HCT116 (cell line): ENCODE data around the gene VEPH1. TPM values are rescaled to one million over a fixed set of nuclear protein-coding genes. Genes with fewer than 3 reads are reported as not detected.

Experiments used
- ATAC-seq: fragments of 200-7000 bp; cut with Tn5 transposase; 2 replicates; pipeline ENCODE4 v1.9.1; 2020; ENCODE audit warnings: mild to moderate bottlenecking, moderate library complexity
- BruUV-seq: library from RNA; stranded (reverse); fragments of 400-500 nt; replicated peaks from 2 replicates; lab custom pipeline; 2021; lab: Mats Ljungman, UMichigan
- CTCF ChIA-PET: fragments of 300-600 bp; sonication (Branson Sonifier 250); formaldehyde crosslinking; loops from one replicate; lab custom pipeline; 2021; ENCODE audit warnings: antibody characterized with exemption; lab: Charles Lee
- POLR2A ChIA-PET: fragments of 300-600, 350-600 bp; sonication (Branson Sonifier 250); formaldehyde crosslinking; loops from one replicate; lab custom pipeline; 2021; ENCODE audit warnings: antibody characterized with exemption; lab: Charles Lee
- RAD21 ChIA-PET, 2 experiments: fragments of 300-600 bp; sonication (Branson Sonifier 250); formaldehyde crosslinking; loops; one replicate each; lab custom pipeline; 2023; ENCODE audit warnings: low total read pairs in 2 of 2; ENCODE audit not compliant: uncharacterized antibody in 2 of 2, unreplicated experiment in 2 of 2, low non-redundant PET in 1 of 2; lab: Charles Lee
- DNase-seq: peaks from one replicate; pipeline ENCODE4 v3.0.0-alpha.2; 2010; ENCODE audit warnings: low read depth, low spot score
- H2AFZ ChIP-seq: fragments of 200-600 bp; shearing (Covaris generic), sonication (generic); 2 replicates; pipeline ENCODE4 v1.6.1; 2017; ENCODE audit warnings: low read depth, mixed run types, mixed read lengths, antibody characterized with exemption, low read length; ENCODE audit not compliant: poor library complexity, severe bottlenecking
- H3K27ac ChIP-seq: 2 replicates; pipeline ENCODE4 v1.5.1; 2012; ENCODE audit warnings: low read depth, low read length
- H3K27me3 ChIP-seq: fragments of 200-600 bp; sonication (generic); 2 replicates; pipeline ENCODE4 v1.6.1; 2016; ENCODE audit warnings: mixed run types, low read length, mixed read lengths; ENCODE audit not compliant: insufficient read depth
- H3K36me3 ChIP-seq, 2 experiments: fragments of 200-500 bp in 1 of 2; fragments of 200-600 bp in 1 of 2; sonication (Bioruptor generic) in 1 of 2; sonication (generic) in 1 of 2; 2 replicates each; pipeline versions ENCODE4 v1.5.1 to v1.6.1; 2014 to 2016; ENCODE audit warnings: low read length in 2 of 2, inconsistent platforms in 1 of 2, mixed read lengths in 1 of 2, mixed run types in 1 of 2; ENCODE audit not compliant: insufficient read depth in 2 of 2, control insufficient read depth in 1 of 2
- H3K4me1 ChIP-seq, 2 experiments: fragments of 200-600 bp in 1 of 2; sonication (generic) in 1 of 2; 2 replicates each; pipeline versions ENCODE4 v1.5.1 to v1.6.1; 2012 to 2017; ENCODE audit warnings: low read length in 2 of 2, inconsistent platforms in 1 of 2, mild to moderate bottlenecking in 1 of 2, mixed read lengths in 1 of 2, mixed run types in 1 of 2, moderate library complexity in 1 of 2; ENCODE audit not compliant: insufficient read depth in 2 of 2, control insufficient read depth in 1 of 2
- H3K4me2 ChIP-seq: fragments of 200-600 bp; sonication (generic); 2 replicates; pipeline ENCODE4 v1.6.1; 2017; ENCODE audit warnings: mixed run types, low read length, mixed read lengths
- H3K4me3 ChIP-seq, 2 experiments: fragments of 200-600 bp in 1 of 2; sonication (generic) in 1 of 2; replicated peaks in 1 of 2; 2 replicates each; pipeline ENCODE4 v1.5.1; 2011 to 2016; ENCODE audit warnings: low read length in 2 of 2, control low read depth in 1 of 2, low read depth in 1 of 2, mild to moderate bottlenecking in 1 of 2, mixed read lengths in 1 of 2, mixed run types in 1 of 2
- H3K79me2 ChIP-seq: fragments of 200-600 bp; sonication (generic); 2 replicates; pipeline ENCODE4 v1.6.1; 2017; ENCODE audit warnings: mild to moderate bottlenecking, mixed run types, low read length, moderate library complexity, mixed read lengths; ENCODE audit not compliant: insufficient read depth
- H3K9ac ChIP-seq: fragments of 200-600 bp; sonication (generic); 2 replicates; pipeline ENCODE4 v1.6.1; 2016; ENCODE audit warnings: low read length, mixed read lengths
- H3K9me2 ChIP-seq: fragments of 200-600 bp; sonication (generic), shearing (Covaris generic); 2 replicates; pipeline ENCODE4 v1.6.1; 2017; ENCODE audit warnings: mixed run types, mild to moderate bottlenecking, moderate library complexity; ENCODE audit not compliant: insufficient read depth
- H3K9me3 ChIP-seq, 2 experiments: fragments of 200-500 bp in 1 of 2; fragments of 200-600 bp in 1 of 2; sonication (Bioruptor generic) in 1 of 2; sonication (generic) in 1 of 2; 2 replicates each; pipeline ENCODE4 v1.6.1; 2014 to 2017; ENCODE audit warnings: low read length in 2 of 2, mixed read lengths in 2 of 2, inconsistent platforms in 1 of 2, low read depth in 1 of 2, mild to moderate bottlenecking in 1 of 2, mixed run types in 1 of 2, moderate library complexity in 1 of 2; ENCODE audit not compliant: control insufficient read depth in 1 of 2, insufficient read depth in 1 of 2
- H4K20me1 ChIP-seq: fragments of 200-600 bp; sonication (generic), shearing (Covaris generic); 2 replicates; pipeline ENCODE4 v1.6.1; 2017; ENCODE audit warnings: mixed run types, mild to moderate bottlenecking, moderate library complexity; ENCODE audit not compliant: insufficient read depth
- EZH2 ChIP-seq: fragments of 200-600 bp; sonication (generic); IDR thresholded peaks from 2 replicates; pipeline ENCODE4 v1.6.1; 2017; ENCODE audit warnings: antibody characterized with exemption, mixed run types
- EZH2phosphoT487 ChIP-seq: fragments of 200-600 bp; IDR thresholded peaks from 2 replicates; pipeline ENCODE4 v1.6.1; 2018; ENCODE audit warnings: antibody characterized with exemption, borderline replicate concordance
- FOSL1 ChIP-seq: IDR thresholded peaks from 2 replicates; pipeline ENCODE4 v1.6.1; 2012; ENCODE audit warnings: low read depth
- POLR2AphosphoS5 ChIP-seq: IDR thresholded peaks from 2 replicates; pipeline ENCODE4 v1.6.1; 2011; ENCODE audit warnings: mild to moderate bottlenecking, low read depth, low read length, moderate library complexity
- RAD21 ChIP-seq: IDR thresholded peaks from 2 replicates; pipeline ENCODE4 v1.6.1; 2012; ENCODE audit warnings: low read depth, mild to moderate bottlenecking
- TCF7L2 ChIP-seq: IDR thresholded peaks from 2 replicates; pipeline ENCODE4 v1.7.0; 2011; ENCODE audit warnings: borderline replicate concordance, inconsistent platforms; ENCODE audit not compliant: insufficient read depth, insufficient read length; ENCODE audit errors: extremely low read depth
- YY1 ChIP-seq: IDR thresholded peaks from 2 replicates; pipeline ENCODE4 v1.6.1; 2011; ENCODE audit warnings: low read length, low read depth, moderate library complexity, mild to moderate bottlenecking; ENCODE audit not compliant: insufficient replicate concordance; ENCODE audit errors: extremely low read depth
- ZFX ChIP-seq: fragments of 450-650 bp; IDR thresholded peaks from 2 replicates; pipeline ENCODE4 v1.6.1; 2017
- intact Hi-C: fragments of 100-400 bp; cut with micrococcal nuclease; formaldehyde crosslinking; loops from 2 replicates; pipeline ENCODE4 v1.10.0; 2022
- total RNA-seq: library from RNA; stranded (reverse); gene quantifications from one replicate; pipeline ENCODE4 v1.2.1, GENCODE V29; 2021; ENCODE audit not compliant: unreplicated experiment
- TF ChIP-seq, protein P1 (sequence below): IDR thresholded peaks from 2 replicates; pipeline ENCODE4 v1.6.1; 2011; ENCODE audit warnings: mild to moderate bottlenecking, low read length, moderate library complexity; ENCODE audit not compliant: insufficient replicate concordance; ENCODE audit errors: extremely low read depth
- TF ChIP-seq, protein P2 (sequence below): IDR thresholded peaks from 2 replicates; pipeline ENCODE4 v1.6.1; 2012
- TF ChIP-seq, protein P3 (sequence below): IDR thresholded peaks from 2 replicates; pipeline ENCODE4 v1.6.1; 2012; ENCODE audit warnings: low read depth

Gene VEPH1
- total RNA-seq, 1 experiment from 2014 or later: 4.9 TPM

DNA sequence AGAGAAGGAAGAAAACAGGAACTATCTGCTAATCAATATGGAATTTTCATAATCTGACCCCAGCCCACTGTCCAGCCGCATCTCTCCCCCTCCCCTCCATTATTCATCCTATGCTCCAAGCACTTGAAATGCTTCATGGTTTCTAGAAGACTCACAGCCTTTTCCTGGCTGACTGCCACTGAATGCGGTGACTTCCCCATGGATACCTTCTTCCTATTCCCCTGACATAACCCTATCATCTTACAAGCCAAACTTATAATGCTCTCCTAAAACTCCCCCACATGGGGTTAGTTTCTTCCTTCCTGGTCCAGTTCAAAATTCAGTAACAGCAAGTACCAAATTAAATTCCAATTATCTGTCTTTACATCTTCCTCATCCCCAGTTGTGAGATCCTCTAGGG lies 97.8 kb downstream of the VEPH1 start:
- ChIA-PET POLR2A (no interaction called here), CTCF (no interaction called here)
- BruUV-seq: no TSS peak

DNA sequence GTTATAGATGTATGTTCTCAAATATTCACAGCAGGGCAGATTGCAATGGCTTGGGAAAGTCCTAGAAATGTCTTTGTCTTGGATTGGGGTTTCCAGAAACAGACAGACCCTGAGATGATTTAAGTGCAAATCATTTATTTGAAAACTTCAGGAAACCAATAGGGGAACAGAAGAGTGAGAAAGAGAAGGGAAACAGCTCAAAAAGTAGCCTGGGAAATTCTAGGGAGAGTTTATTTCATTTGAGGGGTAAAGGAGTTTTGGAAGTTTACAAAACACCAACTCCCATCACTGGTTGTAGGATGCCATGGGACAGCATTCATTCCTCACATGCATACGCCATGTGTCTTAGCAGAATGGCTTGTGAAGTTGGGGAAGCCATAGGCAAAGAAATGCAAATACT lies 98.8 kb downstream of the VEPH1 start:
- Histone ChIP-seq H3K9me2 (no peaks in the 10 kb centered on the region), H3K27ac (no peak overlapping the region), H3K9me3 (no peaks in the 10 kb centered on the region), H3K36me3 (no peaks in the 10 kb centered on the region), H3K4me2 (no peak overlapping the region), H3K27me3 (no peaks in the 10 kb centered on the region), H3K9ac (no peak overlapping the region), H3K79me2 (no peaks in the 10 kb centered on the region), H3K4me3 (no peak overlapping the region), H4K20me1 (no peaks in the 10 kb centered on the region), H2AFZ (no peak overlapping the region), H3K4me1 (no peaks in the 10 kb centered on the region)
- TF ChIP-seq, protein P1, sequence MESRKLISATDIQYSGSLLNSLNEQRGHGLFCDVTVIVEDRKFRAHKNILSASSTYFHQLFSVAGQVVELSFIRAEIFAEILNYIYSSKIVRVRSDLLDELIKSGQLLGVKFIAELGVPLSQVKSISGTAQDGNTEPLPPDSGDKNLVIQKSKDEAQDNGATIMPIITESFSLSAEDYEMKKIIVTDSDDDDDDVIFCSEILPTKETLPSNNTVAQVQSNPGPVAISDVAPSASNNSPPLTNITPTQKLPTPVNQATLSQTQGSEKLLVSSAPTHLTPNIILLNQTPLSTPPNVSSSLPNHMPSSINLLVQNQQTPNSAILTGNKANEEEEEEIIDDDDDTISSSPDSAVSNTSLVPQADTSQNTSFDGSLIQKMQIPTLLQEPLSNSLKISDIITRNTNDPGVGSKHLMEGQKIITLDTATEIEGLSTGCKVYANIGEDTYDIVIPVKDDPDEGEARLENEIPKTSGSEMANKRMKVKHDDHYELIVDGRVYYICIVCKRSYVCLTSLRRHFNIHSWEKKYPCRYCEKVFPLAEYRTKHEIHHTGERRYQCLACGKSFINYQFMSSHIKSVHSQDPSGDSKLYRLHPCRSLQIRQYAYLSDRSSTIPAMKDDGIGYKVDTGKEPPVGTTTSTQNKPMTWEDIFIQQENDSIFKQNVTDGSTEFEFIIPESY: no peak
- TF ChIP-seq RAD21: no peak
- no peak for TF ChIP-seq EZH2
- TF ChIP-seq, protein P2, sequence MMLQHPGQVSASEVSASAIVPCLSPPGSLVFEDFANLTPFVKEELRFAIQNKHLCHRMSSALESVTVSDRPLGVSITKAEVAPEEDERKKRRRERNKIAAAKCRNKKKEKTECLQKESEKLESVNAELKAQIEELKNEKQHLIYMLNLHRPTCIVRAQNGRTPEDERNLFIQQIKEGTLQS: no peak
- no peak for TF ChIP-seq POLR2AphosphoS5
- TF ChIP-seq, protein P3, sequence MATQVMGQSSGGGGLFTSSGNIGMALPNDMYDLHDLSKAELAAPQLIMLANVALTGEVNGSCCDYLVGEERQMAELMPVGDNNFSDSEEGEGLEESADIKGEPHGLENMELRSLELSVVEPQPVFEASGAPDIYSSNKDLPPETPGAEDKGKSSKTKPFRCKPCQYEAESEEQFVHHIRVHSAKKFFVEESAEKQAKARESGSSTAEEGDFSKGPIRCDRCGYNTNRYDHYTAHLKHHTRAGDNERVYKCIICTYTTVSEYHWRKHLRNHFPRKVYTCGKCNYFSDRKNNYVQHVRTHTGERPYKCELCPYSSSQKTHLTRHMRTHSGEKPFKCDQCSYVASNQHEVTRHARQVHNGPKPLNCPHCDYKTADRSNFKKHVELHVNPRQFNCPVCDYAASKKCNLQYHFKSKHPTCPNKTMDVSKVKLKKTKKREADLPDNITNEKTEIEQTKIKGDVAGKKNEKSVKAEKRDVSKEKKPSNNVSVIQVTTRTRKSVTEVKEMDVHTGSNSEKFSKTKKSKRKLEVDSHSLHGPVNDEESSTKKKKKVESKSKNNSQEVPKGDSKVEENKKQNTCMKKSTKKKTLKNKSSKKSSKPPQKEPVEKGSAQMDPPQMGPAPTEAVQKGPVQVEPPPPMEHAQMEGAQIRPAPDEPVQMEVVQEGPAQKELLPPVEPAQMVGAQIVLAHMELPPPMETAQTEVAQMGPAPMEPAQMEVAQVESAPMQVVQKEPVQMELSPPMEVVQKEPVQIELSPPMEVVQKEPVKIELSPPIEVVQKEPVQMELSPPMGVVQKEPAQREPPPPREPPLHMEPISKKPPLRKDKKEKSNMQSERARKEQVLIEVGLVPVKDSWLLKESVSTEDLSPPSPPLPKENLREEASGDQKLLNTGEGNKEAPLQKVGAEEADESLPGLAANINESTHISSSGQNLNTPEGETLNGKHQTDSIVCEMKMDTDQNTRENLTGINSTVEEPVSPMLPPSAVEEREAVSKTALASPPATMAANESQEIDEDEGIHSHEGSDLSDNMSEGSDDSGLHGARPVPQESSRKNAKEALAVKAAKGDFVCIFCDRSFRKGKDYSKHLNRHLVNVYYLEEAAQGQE: no peak
- no peak for TF ChIP-seq ZFX
- no peak for TF ChIP-seq EZH2phosphoT487
- TF ChIP-seq YY1: no peak
- ChIA-PET RAD21 (no interaction called here), POLR2A (no interaction called here), CTCF (no interaction called here)
- BruUV-seq: no TSS peak
- intact Hi-C loops: no loop called here
- DNase-seq (no peak), ATAC-seq (no peak)

More for the DNA sequence above, 97.8 kb downstream of the VEPH1 start:
- no peaks in the 10 kb centered on the region for H3K9me3 ChIP-seq
- no peak overlapping the region for H3K27ac ChIP-seq
- H3K4me2 ChIP-seq: no peak overlapping the region
- no peaks in the 10 kb centered on the region for H3K9me2 ChIP-seq
- no peak overlapping the region for H3K4me3 ChIP-seq
- H3K9ac ChIP-seq: no peak overlapping the region
- intact Hi-C loops: no loop called here
- ATAC-seq (no peak), DNase-seq (no peak)
- H2AFZ ChIP-seq: no peak overlapping the region
- TF ChIP-seq FOSL1 (no peak), TCF7L2 (no peak)
- no peaks in the 10 kb centered on the region for H3K36me3 ChIP-seq
- RAD21 ChIA-PET: no interaction called here
- no peaks in the 10 kb centered on the region for H3K27me3 ChIP-seq
- no peaks in the 10 kb centered on the region for H4K20me1 ChIP-seq
- no peaks in the 10 kb centered on the region for H3K79me2 ChIP-seq
- H3K4me1 ChIP-seq: no peaks in the 10 kb centered on the region
